HepG2 (cell line): ENCODE results near the gene INSRR. TPM values are rescaled to one million over a fixed set of nuclear protein-coding genes. Genes with fewer than 3 reads are reported as not detected.

ENCODE experiments used
- ATAC-seq: fragments of 200-7000 bp; cut with Tn5 transposase; 3 replicates; pipeline ENCODE4 v1.9.1; 2020; ENCODE audit warnings: mild to moderate bottlenecking, moderate library complexity
- BruUV-seq: library from RNA; stranded (reverse); fragments of 400-500 nt; replicated peaks from 2 replicates; lab custom pipeline; 2021; lab: Mats Ljungman, UMichigan
- CTCF ChIA-PET: fragments of 300-600 bp; formaldehyde crosslinking; extraction: SDS; loops from one replicate; lab custom pipeline; 2021; ENCODE audit warnings: low total read pairs, inconsistent platforms, low intra/inter-chr PET ratio; lab: Yijun Ruan, JAX
- POLR2A ChIA-PET: fragments of 350-600 bp; sonication (Branson Sonifier 250); formaldehyde crosslinking; loops from one replicate; lab custom pipeline; 2020; ENCODE audit warnings: antibody characterized with exemption, inconsistent platforms; lab: Yijun Ruan, JAX
- DNase-seq: peaks from one replicate; pipeline ENCODE4 v3.0.0-alpha.2; 2015; ENCODE audit warnings: low spot score
- FAIRE-seq: peaks from 3 replicates; lab custom pipeline; 2011; peaks lifted over from hg19 to GRCh38; lab: Jason Lieb, UNC
- H2AFZ ChIP-seq: one replicate; pipeline ENCODE4 v1.6.1; 2011; ENCODE audit warnings: low read length, inconsistent platforms
- H3K27ac ChIP-seq: fragments of 300-600 bp; 3 replicates; pipeline ENCODE4 v1.8.0; 2011; ENCODE audit warnings: mixed run types, mild to moderate bottlenecking, mixed read lengths, low read length, inconsistent platforms; ENCODE audit not compliant: insufficient read depth; ENCODE audit errors: extremely low read length
- H3K27me3 ChIP-seq, 2 experiments: fragments of 200-600 bp in 1 of 2; 2 replicates in 1 of 2; 3 replicates in 1 of 2; pipeline versions ENCODE4 v1.6.0 to v1.8.0; 2011; ENCODE audit warnings: low read length in 2 of 2, mild to moderate bottlenecking in 2 of 2, moderate library complexity in 2 of 2, inconsistent platforms in 1 of 2; ENCODE audit not compliant: insufficient read depth in 2 of 2, control insufficient read depth in 1 of 2
- H3K36me3 ChIP-seq, 2 experiments: fragments of 200-600 bp in 1 of 2; replicated peaks in 1 of 2; 2 replicates in 1 of 2; 3 replicates in 1 of 2; pipeline versions ENCODE4 v1.5.1 to v1.8.0; 2011; ENCODE audit warnings: low read length in 2 of 2, inconsistent platforms in 1 of 2; ENCODE audit not compliant: insufficient read depth in 2 of 2, control insufficient read depth in 1 of 2
- H3K4me1 ChIP-seq: 2 replicates; pipeline ENCODE4 v1.5.1; 2012; ENCODE audit warnings: low read length, inconsistent platforms; ENCODE audit not compliant: insufficient read depth
- H3K4me2 ChIP-seq: 2 replicates; pipeline ENCODE4 v1.6.0; 2011; ENCODE audit warnings: low read depth, low read length, inconsistent platforms
- H3K4me3 ChIP-seq, 3 experiments: fragments of 200-600 bp in 1 of 3; sonication (generic), shearing (Covaris generic) in 1 of 3; replicated peaks in 1 of 3; 2 replicates each; pipeline ENCODE4 v1.5.1; 2011 to 2016; ENCODE audit warnings: low read length in 3 of 3, inconsistent platforms in 2 of 3, low read depth in 2 of 3, mild to moderate bottlenecking in 2 of 3, control low read depth in 1 of 3, mixed read lengths in 1 of 3; ENCODE audit not compliant: insufficient read depth in 1 of 3
- H3K79me2 ChIP-seq: one replicate; pipeline ENCODE4 v1.6.1; 2011; ENCODE audit warnings: low read length, inconsistent platforms; ENCODE audit not compliant: insufficient read depth
- H3K9ac ChIP-seq: 2 replicates; pipeline ENCODE4 v1.6.0; 2011; ENCODE audit warnings: mild to moderate bottlenecking, low read depth, low read length, inconsistent platforms; ENCODE audit not compliant: insufficient read depth
- H3K9me3 ChIP-seq: 2 replicates; pipeline ENCODE4 v1.5.1; 2012; ENCODE audit warnings: mild to moderate bottlenecking, low read length
- H4K20me1 ChIP-seq: 2 replicates; pipeline ENCODE4 v1.6.0; 2011; ENCODE audit warnings: inconsistent platforms, mild to moderate bottlenecking, low read length, moderate library complexity; ENCODE audit not compliant: insufficient read depth
- ARNT ChIP-seq: fragments of 450-650 bp; IDR thresholded peaks from 2 replicates; pipeline ENCODE4 v1.6.1; 2017
- GATAD1 ChIP-seq: IDR thresholded peaks from 2 replicates; pipeline ENCODE4 v1.6.1; 2016; ENCODE audit warnings: missing genetic modification reagents, missing compliant biosample characterization
- KDM6A ChIP-seq: IDR thresholded peaks from 2 replicates; pipeline ENCODE4 v1.6.1; 2016; ENCODE audit warnings: low read depth
- KLF9 ChIP-seq: IDR thresholded peaks from 2 replicates; pipeline ENCODE4 v1.6.1; 2016; ENCODE audit warnings: low read depth
- PPARG ChIP-seq: conservative IDR thresholded peaks from 2 replicates; pipeline ENCODE4 v1.6.1; 2016; ENCODE audit warnings: missing biosample characterization, missing genetic modification reagents
- SOX13 ChIP-seq, 3 experiments: fragments of 450-650 bp in 1 of 3; sonication (generic) in 1 of 3; formaldehyde crosslinking in 1 of 3; IDR thresholded peaks in 2 of 3; conservative IDR thresholded peaks in 1 of 3; 2 replicates each; pipeline versions ENCODE4 v1.5.0 to v1.6.1; 2016 to 2020; ENCODE audit warnings: antibody characterized with exemption in 1 of 3, mild to moderate bottlenecking in 1 of 3, missing compliant biosample characterization in 1 of 3, missing genetic modification reagents in 1 of 3, moderate library complexity in 1 of 3
- STAT5B ChIP-seq: sonication (generic); formaldehyde crosslinking; IDR thresholded peaks from 2 replicates; pipeline ENCODE4 v1.4.0; 2020; ENCODE audit warnings: missing genetic modification reagents
- TBX2 ChIP-seq: sonication (generic); formaldehyde crosslinking; IDR thresholded peaks from 2 replicates; pipeline ENCODE4 v1.5.0; 2020; ENCODE audit warnings: missing genetic modification reagents, mild to moderate bottlenecking, borderline replicate concordance
- ZNF292 ChIP-seq: sonication (generic); formaldehyde crosslinking; IDR thresholded peaks from 2 replicates; pipeline ENCODE4 v1.8.1; 2022; ENCODE audit warnings: mild to moderate bottlenecking, low read depth, missing genetic modification reagents, borderline replicate concordance
- ZNF33B ChIP-seq: sonication (generic); formaldehyde crosslinking; IDR thresholded peaks from 2 replicates; pipeline ENCODE4 v1.5.1; 2020; ENCODE audit warnings: mild to moderate bottlenecking, missing genetic modification reagents
- ZNF432 ChIP-seq: sonication (generic); formaldehyde crosslinking; IDR thresholded peaks from 2 replicates; pipeline ENCODE4 v1.5.0; 2020; ENCODE audit warnings: missing genetic modification reagents, mild to moderate bottlenecking, borderline replicate concordance
- ZSCAN22 ChIP-seq: sonication (generic); formaldehyde crosslinking; IDR thresholded peaks from 2 replicates; pipeline ENCODE4 v1.4.0; 2020; ENCODE audit warnings: mild to moderate bottlenecking, missing genetic modification reagents
- WGBS: methylation state at CpG from one replicate; pipeline ENCODE4 v1.1.6; 2017; ENCODE audit warnings: low lambda C conversion rate; 5-methylcytosine and 5-hydroxymethylcytosine counted together
- in situ Hi-C: cut with HindIII; loops from 2 replicates; pipeline ENCODE4 v1.10.0; 2017; ENCODE audit warnings: low pct_unique_long_range_greater_than_20kb; ENCODE audit not compliant: extremely low pct_ligation_motif_present
- intact Hi-C: fragments of 100-400 bp; cut with micrococcal nuclease; formaldehyde crosslinking; loops from one replicate; pipeline ENCODE4 v1.10.0; 2022; ENCODE audit not compliant: unreplicated experiment
- polyA plus RNA-seq, 8 experiments: library from polyadenylated mRNA; depleted of rRNA in 3 of 8; stranded (reverse) in 7 of 8; unstranded in 1 of 8; fragments of >200 nt; fragmentation: Illumina TruSeq in 4 of 8; extraction: Trizol in 4 of 8; gene quantifications; 2 replicates each; pipeline versions ENCODE4 v1.2.1 to v1.2.3, GENCODE V29; 2011 to 2016; ENCODE audit warnings: low read depth in 4 of 8, missing spikeins in 1 of 8, mixed read lengths in 1 of 8; ENCODE audit not compliant: insufficient read depth in 1 of 8
- total RNA-seq, 5 experiments: library from RNA; depleted of rRNA; stranded (reverse); fragments of >200 nt; fragmentation: Illumina TruSeq; extraction: Trizol; gene quantifications; 2 replicates each; pipeline ENCODE4 v1.2.3, GENCODE V29; 2016; ENCODE audit warnings: low read depth in 1 of 5
- TF ChIP-seq, protein P1 (sequence below): sonication (generic); formaldehyde crosslinking; IDR thresholded peaks from 2 replicates; pipeline ENCODE4 v1.4.0; 2020; ENCODE audit warnings: mild to moderate bottlenecking, missing genetic modification reagents
- TF ChIP-seq, protein P2 (sequence below): sonication (generic); formaldehyde crosslinking; IDR thresholded peaks from 2 replicates; pipeline ENCODE4 v1.5.0; 2020; ENCODE audit warnings: missing genetic modification reagents

The INSRR gene
- total and polyA plus RNA-seq, 2 of the 13 experiments (the other 11 are each of a cell fraction or from before 2014, with no cell fraction given), result not detected

DNA sequence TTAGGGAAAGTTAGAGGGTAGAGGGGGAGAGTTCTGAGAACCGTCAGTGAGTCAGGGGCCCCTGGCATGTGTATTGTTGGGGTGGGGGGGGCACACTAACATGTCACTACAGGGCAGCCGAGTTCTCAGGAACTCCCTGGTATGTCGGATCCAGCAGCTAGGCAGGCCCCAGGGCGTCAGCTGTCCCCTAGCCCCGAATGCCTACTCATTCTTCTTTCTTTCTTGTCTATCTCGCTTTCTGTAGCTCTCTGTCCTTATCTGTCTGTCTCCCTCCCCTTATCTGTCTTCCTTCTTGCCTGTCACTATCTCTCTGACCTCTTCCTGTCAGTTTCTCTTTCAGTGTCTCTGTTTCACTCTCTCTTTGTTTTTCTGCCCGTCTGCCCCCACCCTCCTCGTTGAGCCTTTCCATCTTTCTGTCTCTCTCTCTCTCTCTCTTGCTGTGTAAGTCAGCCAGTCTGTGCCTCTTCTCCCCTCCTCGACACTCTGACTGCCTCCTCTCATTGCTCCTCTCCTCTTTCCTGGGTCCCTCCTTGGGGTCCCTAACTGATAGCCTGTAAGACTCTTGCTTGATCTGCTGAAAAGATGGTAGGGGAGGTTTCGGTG, 4.2 kb upstream of the INSRR start:
- in situ Hi-C loops, result loop anchor here (5.0 to 10.0 kb wide), 2 partner anchors 66 to 168 kb away; no protein-coding TSS in a partner anchor
- POLR2A ChIA-PET, result no interaction called here
- TF ChIP-seq, protein P1, sequence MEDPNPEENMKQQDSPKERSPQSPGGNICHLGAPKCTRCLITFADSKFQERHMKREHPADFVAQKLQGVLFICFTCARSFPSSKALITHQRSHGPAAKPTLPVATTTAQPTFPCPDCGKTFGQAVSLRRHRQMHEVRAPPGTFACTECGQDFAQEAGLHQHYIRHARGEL, result no peak
- no peak for TF ChIP-seq ZSCAN22 (CRISPR knock-in tag)
- TF ChIP-seq, all 625 proteins: peak for 0
- 2% methylated on average over 10 of the region's 10 CpGs for WGBS
- FAIRE-seq (no peak), ATAC-seq (no peak), DNase-seq (no peak)
- H3K4me2 ChIP-seq, result no peak overlapping the region
- H3K9ac ChIP-seq, result no peak overlapping the region
- H3K79me2 ChIP-seq, result no peaks in the 10 kb centered on the region
- CTCF ChIA-PET, result no interaction called here
- intact Hi-C loops, result loop anchor here (10.0 kb wide), 1 partner anchor 68 kb away; no protein-coding TSS in a partner anchor
- H3K4me3 ChIP-seq, result no peak overlapping the region
- H3K4me1 ChIP-seq, result peaks cover 24% of the 10 kb centered on the region
- no peaks in the 10 kb centered on the region for H3K9me3 ChIP-seq
- no TSS peak for BruUV-seq
- H3K36me3 ChIP-seq, result no peaks in the 10 kb centered on the region
- no peak overlapping the region for H3K27ac ChIP-seq
- H3K27me3 ChIP-seq, result peaks cover 22 to 82% of the 10 kb centered on the region in 2 experiments
- 0 out of 2 replicates have a peak, but pooled peaks cover 2% of the 10 kb centered on the region for H4K20me1 ChIP-seq
- no peak overlapping the region for H2AFZ ChIP-seq

DNA sequence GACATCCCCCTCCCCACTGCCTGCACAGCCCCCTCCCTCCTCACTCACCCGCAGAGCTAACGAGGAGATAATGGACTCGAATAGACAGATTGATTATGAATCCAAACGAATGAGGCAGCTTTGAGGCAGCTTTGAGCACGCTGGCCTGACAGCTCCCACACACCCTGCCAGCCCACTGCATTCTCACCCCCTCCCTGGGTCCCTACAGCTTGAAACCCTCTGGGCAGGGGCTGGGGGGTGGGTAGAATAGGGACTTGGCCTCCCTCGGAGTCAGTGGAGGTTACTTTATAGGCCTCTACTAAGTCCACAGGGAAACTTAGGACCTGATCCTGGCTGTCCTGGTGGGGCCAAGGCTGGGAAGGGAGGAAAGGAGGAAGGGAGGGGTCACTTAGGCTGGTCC, 3.7 kb upstream of the INSRR start:
- no peak for FAIRE-seq
- in situ Hi-C loops (loop anchor here (5.0 to 10.0 kb wide), 2 partner anchors 65 to 168 kb away; no protein-coding TSS in a partner anchor), intact Hi-C loops (loop anchor here (10.0 kb wide), 1 partner anchor 68 kb away; no protein-coding TSS in a partner anchor)
- Histone ChIP-seq H3K27ac (no peak overlapping the region), H3K36me3 (no peaks in the 10 kb centered on the region), H3K79me2 (no peaks in the 10 kb centered on the region), H3K4me3 (no peak overlapping the region), H2AFZ (no peak overlapping the region), H3K9ac (no peak overlapping the region), H3K4me2 (no peak overlapping the region), H4K20me1 (0 out of 2 replicates have a peak, but pooled peaks cover 2% of the 10 kb centered on the region), H3K27me3 (peaks cover 24 to 87% of the 10 kb centered on the region in 2 experiments), H3K9me3 (no peaks in the 10 kb centered on the region), H3K4me1 (peaks cover 24% of the 10 kb centered on the region)
- ChIA-PET CTCF (no interaction called here), POLR2A (no interaction called here)
- no peak for ATAC-seq
- DNase-seq, result no peak
- TF ChIP-seq, protein P2, sequence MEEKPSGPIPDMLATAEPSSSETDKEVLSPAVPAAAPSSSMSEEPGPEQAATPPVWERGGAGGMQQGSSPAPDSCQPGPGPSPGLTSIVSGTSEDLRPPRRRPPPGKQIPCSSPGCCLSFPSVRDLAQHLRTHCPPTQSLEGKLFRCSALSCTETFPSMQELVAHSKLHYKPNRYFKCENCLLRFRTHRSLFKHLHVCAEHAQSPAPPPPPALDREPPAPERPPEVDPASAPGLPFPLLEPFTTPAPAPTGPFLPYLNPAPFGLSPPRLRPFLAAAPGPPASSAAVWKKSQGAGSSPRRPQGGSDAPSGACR (CRISPR knock-in tag), result no peak
- TF ChIP-seq GATAD1 (CRISPR knock-in tag) (no peak), ZNF432 (CRISPR knock-in tag) (no peak), ZNF292 (CRISPR knock-in tag) (no peak), PPARG (CRISPR knock-in tag) (no peak), KLF9 (no peak), ARNT (no peak), ZNF33B (CRISPR knock-in tag) (no peak), STAT5B (no peak), SOX13 (IDR thresholded peaks at IDR 0.05) (no peak), SOX13 (CRISPR knock-in tag; conservative IDR thresholded peaks at IDR 0.05 in 1 of 2, IDR thresholded peaks at IDR 0.05 in 1 of 2) (no peak), KDM6A (no peak), TBX2 (CRISPR knock-in tag) (no peak)
- WGBS, result 13% methylated on average over 6 of the region's 6 CpGs
- BruUV-seq, result no TSS peak
